ENCODE measurements around the gene THYN1. TPM values are rescaled to one million over a fixed set of nuclear protein-coding genes. Genes with fewer than 3 reads are reported as not detected.
A peak's percentile ranks its signal among the peaks of the same experiment; 100 is the strongest.

Gene THYN1
- total and polyA plus RNA-seq, 4 donors, result 30.1 to 67.4 (median 35.8) TPM

- H3K4me3 ChIP-seq, result no peak overlapping the region
- 94 to 96% methylated on average over 7 of the region's 7 CpGs for WGBS, 2 donors
- DNase-seq (no peak), ATAC-seq (ENCODE audit: insufficient read depth, low FRiP score) (no peak)
- peak overlapping the region in 1 of 2 donors; percentile 17 for H3K9ac ChIP-seq (ENCODE audit: insufficient read depth in 1 of 2, low read length in 2 of 2)
- H3K27ac ChIP-seq (ENCODE audit: low read depth in 1 of 2, low read length in 1 of 2), result no peak overlapping the region
- peaks cover 0 to 2% (median 0%) of the 10 kb centered on the region in 4 donors for H3K9me3 ChIP-seq (ENCODE audit: control insufficient read depth in 4 of 4, insufficient read depth in 3 of 4, low read length in 3 of 4)
- H3K36me3 ChIP-seq (ENCODE audit: control insufficient read depth in 4 of 4, insufficient read depth in 4 of 4, low read length in 4 of 4), result peaks cover 2 to 28% (median 12%) of the 10 kb centered on the region in 4 donors
- no peak for TF ChIP-seq CTCF (IDR thresholded peaks at IDR 0.05; ENCODE audit: control extremely low read depth, extremely low read depth)
- H3K27me3 ChIP-seq (ENCODE audit: control insufficient read depth in 3 of 3, insufficient read depth in 3 of 3, low read length in 2 of 3), result no peaks in the 10 kb centered on the region
- no peaks in the 10 kb centered on the region for H3K4me1 ChIP-seq (ENCODE audit: control insufficient read depth in 5 of 5, insufficient read depth in 5 of 5, low read length in 5 of 5)
These were observed 37.3 kb downstream of the THYN1 start for GRCh38 chr11:134215836-134216235.

GRCh38 chr11:134207538-134208239 lies 45.5 kb downstream of the THYN1 start:
- no peaks in the 10 kb centered on the region for H3K27me3 ChIP-seq (ENCODE audit: control insufficient read depth in 3 of 3, insufficient read depth in 3 of 3, low read length in 2 of 3)
- H3K4me1 ChIP-seq (ENCODE audit: control insufficient read depth in 5 of 5, insufficient read depth in 5 of 5, low read length in 5 of 5), result no peaks in the 10 kb centered on the region
- no peak overlapping the region for H3K4me3 ChIP-seq
- H3K36me3 ChIP-seq (ENCODE audit: control insufficient read depth in 4 of 4, insufficient read depth in 4 of 4, low read length in 4 of 4), result peaks cover 16 to 48% (median 28%) of the 10 kb centered on the region in 4 donors
- H3K27ac ChIP-seq (ENCODE audit: low read depth in 1 of 2, low read length in 1 of 2), result no peak overlapping the region
- peak in 2 of 3 donors; percentile 2 to 7 for DNase-seq
- no peak overlapping the region for H3K9ac ChIP-seq (ENCODE audit: insufficient read depth in 1 of 2, low read length in 2 of 2)
- WGBS, 2 donors, result 86 to 88% methylated on average over 16 of the region's 16 CpGs
- peaks cover 0 to 2% (median 0%) of the 10 kb centered on the region in 4 donors for H3K9me3 ChIP-seq (ENCODE audit: control insufficient read depth in 4 of 4, insufficient read depth in 3 of 4, low read length in 3 of 4)
- ATAC-seq (ENCODE audit: insufficient read depth, low FRiP score), result no peak
- peak; percentile 35 for TF ChIP-seq CTCF (IDR thresholded peaks at IDR 0.05; ENCODE audit: control extremely low read depth, extremely low read depth)

GRCh38 chr11:134206185-134206584 lies 47.0 kb downstream of the THYN1 start:
- H3K9me3 ChIP-seq (ENCODE audit: control insufficient read depth in 4 of 4, insufficient read depth in 3 of 4, low read length in 3 of 4), result no peaks in the 10 kb centered on the region
- H3K9ac ChIP-seq (ENCODE audit: insufficient read depth in 1 of 2, low read length in 2 of 2), result no peak overlapping the region
- ATAC-seq (ENCODE audit: insufficient read depth, low FRiP score) (no peak), DNase-seq (no peak)
- peaks cover 18 to 58% (median 36%) of the 10 kb centered on the region in 4 donors for H3K36me3 ChIP-seq (ENCODE audit: control insufficient read depth in 4 of 4, insufficient read depth in 4 of 4, low read length in 4 of 4)
- H3K4me3 ChIP-seq, result no peak overlapping the region
- H3K27ac ChIP-seq (ENCODE audit: low read depth in 1 of 2, low read length in 1 of 2), result no peak overlapping the region
- no peaks in the 10 kb centered on the region for H3K27me3 ChIP-seq (ENCODE audit: control insufficient read depth in 3 of 3, insufficient read depth in 3 of 3, low read length in 2 of 3)
- no peaks in the 10 kb centered on the region for H3K4me1 ChIP-seq (ENCODE audit: control insufficient read depth in 5 of 5, insufficient read depth in 5 of 5, low read length in 5 of 5)
- TF ChIP-seq CTCF (IDR thresholded peaks at IDR 0.05; ENCODE audit: control extremely low read depth, extremely low read depth), result no peak
- 95 to 96% methylated on average over 5 of the region's 5 CpGs for WGBS, 2 donors
